Activated CD8-positive, alpha-beta T cell treated with anti-CD3 and anti-CD28 coated beads for 36 hours (primary cell): Measurements from ENCODE around the gene MYOC. TPM values are rescaled to one million over a fixed set of nuclear protein-coding genes. Genes with fewer than 3 reads are reported as not detected.

Source experiments
- ATAC-seq: fragments of 200-7000 bp; cut with Tn5 transposase; one replicate; pipeline ENCODE4 v1.10.0; 2021; ENCODE audit warnings: mild to moderate bottlenecking, moderate library complexity
- CTCF ChIA-PET: fragments of 350-600 bp; sonication (Branson Sonifier 250); formaldehyde crosslinking; loops from one replicate; lab custom pipeline; 2021; ENCODE audit warnings: antibody characterized with exemption; lab: Charles Lee
- POLR2A ChIA-PET: fragments of 350-600 bp; sonication (Branson Sonifier 250); formaldehyde crosslinking; loops from one replicate; lab custom pipeline; 2021; ENCODE audit warnings: antibody characterized with exemption; lab: Charles Lee
- DNase-seq: peaks from one replicate; pipeline ENCODE4 v3.0.0-alpha.2; 2020
- H3K27ac Mint-ChIP-seq: one replicate; pipeline ENCODE4 v1.8.0; 2021; ENCODE audit warnings: mild to moderate bottlenecking, mixed read lengths
- H3K27me3 Mint-ChIP-seq: one replicate; pipeline ENCODE4 v1.8.0; 2021; ENCODE audit warnings: mixed read lengths
- H3K36me3 Mint-ChIP-seq: one replicate; pipeline ENCODE4 v1.8.0; 2021; ENCODE audit warnings: low read depth, mixed read lengths
- H3K4me1 Mint-ChIP-seq: one replicate; pipeline ENCODE4 v1.8.0; 2021; ENCODE audit warnings: low read depth, mixed read lengths
- H3K4me3 Mint-ChIP-seq: one replicate; pipeline ENCODE4 v1.8.0; 2021; ENCODE audit warnings: mild to moderate bottlenecking, moderate library complexity, mixed read lengths
- H3K9me3 Mint-ChIP-seq: one replicate; pipeline ENCODE4 v1.8.0; 2021; ENCODE audit warnings: mixed read lengths
- CTCF ChIP-seq: fragments of 200-600 bp; IDR thresholded peaks from one replicate; pipeline ENCODE4 v1.8.0; 2022; ENCODE audit warnings: antibody characterized with exemption, mild to moderate bottlenecking
- intact Hi-C: fragments of 100-400 bp; cut with micrococcal nuclease; formaldehyde crosslinking; loops from one replicate; pipeline ENCODE4 v1.10.0; 2022
- total RNA-seq, 2 experiments: library from RNA; stranded (reverse); gene quantifications; one replicate each; pipeline ENCODE4 v1.2.3, GENCODE V29; 2021

MYOC gene
- total RNA-seq, 2 experiments from 2014 or later = not detected

GRCh38 chr1:171636141-171636540 lies 16.3 kb downstream of the MYOC start:
- ChIA-PET POLR2A (no interaction called here), CTCF (interaction anchor here (3.6 kb wide), 1 partner anchor 9 kb away, joined by 27 read pairs; no protein-coding TSS in a partner anchor)
- intact Hi-C loops = no loop called here
- Mint-ChIP-seq H3K36me3 (no peaks in the 10 kb centered on the region), H3K27me3 (peaks cover 2% of the 10 kb centered on the region), H3K27ac (no peak overlapping the region), H3K9me3 (no peaks in the 10 kb centered on the region), H3K4me3 (no peak overlapping the region), H3K4me1 (no peaks in the 10 kb centered on the region)
- DNase-seq = no peak
- no peak for TF ChIP-seq CTCF
- ATAC-seq = no peak

- H3K4me3 Mint-ChIP-seq = no peak overlapping the region
- ATAC-seq = no peak
- no peak overlapping the region for H3K27ac Mint-ChIP-seq
- peaks cover 2% of the 10 kb centered on the region for H3K27me3 Mint-ChIP-seq
- no peak for DNase-seq
- CTCF ChIA-PET = interaction anchor here (0.9 to 3.6 kb wide), 2 partner anchors 10 to 19 kb away, joined by 3 to 27 read pairs; no protein-coding TSS in a partner anchor
- no peaks in the 10 kb centered on the region for H3K4me1 Mint-ChIP-seq
- no peak for TF ChIP-seq CTCF
- no peaks in the 10 kb centered on the region for H3K9me3 Mint-ChIP-seq
- intact Hi-C loops = no loop called here
- no peaks in the 10 kb centered on the region for H3K36me3 Mint-ChIP-seq
- POLR2A ChIA-PET = no interaction called here
These were observed 16.8 kb downstream of the MYOC start for GRCh38 chr1:171635661-171636060.

GRCh38 chr1:171628225-171628624 lies 24.3 kb downstream of the MYOC start:
- POLR2A ChIA-PET = no interaction called here
- Mint-ChIP-seq H3K9me3 (no peaks in the 10 kb centered on the region), H3K4me3 (no peak overlapping the region), H3K4me1 (no peaks in the 10 kb centered on the region), H3K36me3 (no peaks in the 10 kb centered on the region), H3K27ac (no peak overlapping the region), H3K27me3 (peaks cover 8% of the 10 kb centered on the region)
- DNase-seq (no peak), ATAC-seq (no peak)
- intact Hi-C loops = no loop called here
- TF ChIP-seq CTCF = no peak
- CTCF ChIA-PET = no interaction called here

GRCh38 chr1:171627020-171627419 lies 25.5 kb downstream of the MYOC start:
- no peak for DNase-seq
- peaks cover 8% of the 10 kb centered on the region for H3K27me3 Mint-ChIP-seq
- ChIA-PET POLR2A (no interaction called here), CTCF (interaction anchor here (3.6 kb wide), 1 partner anchor 18 kb away, joined by 22 read pairs; no protein-coding TSS in a partner anchor)
- no peak for TF ChIP-seq CTCF
- no peaks in the 10 kb centered on the region for H3K9me3 Mint-ChIP-seq
- H3K4me3 Mint-ChIP-seq = no peak overlapping the region
- no peak for ATAC-seq
- no peaks in the 10 kb centered on the region for H3K36me3 Mint-ChIP-seq
- intact Hi-C loops = no loop called here
- no peaks in the 10 kb centered on the region for H3K4me1 Mint-ChIP-seq
- no peak overlapping the region for H3K27ac Mint-ChIP-seq

- no peak for TF ChIP-seq CTCF
- Mint-ChIP-seq H3K4me1 (no peaks in the 10 kb centered on the region), H3K36me3 (no peaks in the 10 kb centered on the region), H3K27ac (no peak overlapping the region), H3K9me3 (no peaks in the 10 kb centered on the region), H3K4me3 (no peak overlapping the region), H3K27me3 (peaks cover 7% of the 10 kb centered on the region)
- ATAC-seq (no peak), DNase-seq (no peak)
- CTCF ChIA-PET = interaction anchor here (3.6 kb wide), 1 partner anchor 20 kb away, joined by 22 read pairs; no protein-coding TSS in a partner anchor
- intact Hi-C loops = no loop called here
- POLR2A ChIA-PET = interaction anchor here (0.6 kb wide), 1 partner anchor 75 kb away, joined by 3 read pairs; no protein-coding TSS in a partner anchor
These were observed 27.3 kb downstream of the MYOC start for GRCh38 chr1:171625225-171625624.
